GM21723 (cell line): ENCODE results near the gene P2RX4.
"Not testable (repeated sequence)": the region's sequence is repeated elsewhere in the genome, so short reads cannot be mapped to it uniquely, and the experiment has no call there.

Experiments used
- ATAC-seq: cut with Tn5 transposase; IDR thresholded peaks from one replicate; pipeline ENCODE4 v1.9.1; 2021; ENCODE audit warnings: mild to moderate bottlenecking, moderate library complexity; ENCODE audit not compliant: unreplicated experiment

P2RX4 gene

DNA sequence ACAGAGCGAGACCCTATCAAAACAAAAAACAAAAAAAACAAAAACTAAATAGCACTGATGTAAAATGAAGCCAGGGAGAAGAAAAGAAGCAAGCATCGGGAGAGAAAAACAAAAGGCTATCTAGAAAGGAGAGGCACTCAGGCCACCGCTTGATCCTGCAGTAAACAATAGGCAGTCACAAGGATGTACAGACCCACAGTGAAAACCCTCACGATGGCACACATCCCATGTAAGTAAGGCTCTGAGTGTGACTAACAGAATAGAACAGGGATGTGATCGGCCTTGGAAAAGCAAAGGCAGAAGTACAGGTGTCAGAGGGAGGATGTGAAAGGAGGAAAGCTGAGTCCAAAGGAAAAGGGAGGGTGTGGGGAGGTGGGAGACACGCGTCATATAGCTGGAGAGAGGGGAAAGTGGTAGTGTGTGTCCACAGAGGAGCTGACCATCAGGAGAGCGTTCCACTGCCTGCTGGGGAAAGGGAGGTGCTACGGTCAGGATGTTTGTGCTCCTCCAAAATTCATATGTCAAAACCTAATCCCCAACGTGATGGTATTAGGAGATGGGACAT is 55.1 kb downstream of the P2RX4 start:
- ATAC-seq, result no peak

DNA sequence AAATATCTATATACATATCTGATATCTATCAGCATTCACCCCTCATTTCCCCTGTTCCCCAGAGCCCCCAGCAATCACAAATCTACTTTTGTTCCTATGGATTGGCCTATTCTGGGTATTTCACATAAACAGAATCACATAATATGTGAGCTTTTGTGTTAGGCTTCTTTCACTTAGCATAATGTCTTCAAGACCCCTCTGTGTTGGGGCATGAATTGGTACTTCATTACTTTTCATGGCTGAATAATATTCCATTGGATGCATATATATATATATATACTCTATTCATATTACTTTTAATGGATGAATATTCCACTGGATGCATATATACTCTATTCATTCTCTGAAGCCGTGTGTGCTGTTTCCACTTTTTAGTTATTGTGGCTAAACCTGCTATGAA is 57.9 kb downstream of the P2RX4 start:
- no peak for ATAC-seq

DNA sequence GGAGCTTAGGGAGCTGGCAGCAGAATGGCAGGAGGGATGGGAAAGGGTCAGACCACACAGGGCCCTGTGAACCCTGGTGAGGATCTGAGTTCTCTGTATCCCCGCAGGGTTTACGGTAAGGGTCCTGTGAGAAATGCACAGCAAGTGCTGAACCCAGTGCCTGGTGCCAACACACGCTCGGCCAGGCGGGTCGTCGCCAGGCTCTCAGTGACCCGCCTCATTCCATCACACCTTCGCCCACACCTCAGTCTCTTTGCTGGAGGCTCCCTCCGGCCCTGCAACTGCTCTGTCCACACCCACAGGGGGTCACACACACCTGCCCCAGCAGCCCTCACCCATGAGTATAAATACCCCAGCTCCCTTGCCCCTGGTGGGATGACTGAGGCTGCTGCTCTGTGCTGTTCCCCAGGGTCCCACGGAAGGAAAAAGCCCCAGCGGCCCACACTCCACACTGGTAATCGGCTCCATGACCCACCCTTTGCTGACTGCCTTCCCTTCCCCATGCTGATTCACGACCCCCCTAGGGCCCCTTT is 63.5 kb downstream of the P2RX4 start:
- no peak for ATAC-seq

DNA sequence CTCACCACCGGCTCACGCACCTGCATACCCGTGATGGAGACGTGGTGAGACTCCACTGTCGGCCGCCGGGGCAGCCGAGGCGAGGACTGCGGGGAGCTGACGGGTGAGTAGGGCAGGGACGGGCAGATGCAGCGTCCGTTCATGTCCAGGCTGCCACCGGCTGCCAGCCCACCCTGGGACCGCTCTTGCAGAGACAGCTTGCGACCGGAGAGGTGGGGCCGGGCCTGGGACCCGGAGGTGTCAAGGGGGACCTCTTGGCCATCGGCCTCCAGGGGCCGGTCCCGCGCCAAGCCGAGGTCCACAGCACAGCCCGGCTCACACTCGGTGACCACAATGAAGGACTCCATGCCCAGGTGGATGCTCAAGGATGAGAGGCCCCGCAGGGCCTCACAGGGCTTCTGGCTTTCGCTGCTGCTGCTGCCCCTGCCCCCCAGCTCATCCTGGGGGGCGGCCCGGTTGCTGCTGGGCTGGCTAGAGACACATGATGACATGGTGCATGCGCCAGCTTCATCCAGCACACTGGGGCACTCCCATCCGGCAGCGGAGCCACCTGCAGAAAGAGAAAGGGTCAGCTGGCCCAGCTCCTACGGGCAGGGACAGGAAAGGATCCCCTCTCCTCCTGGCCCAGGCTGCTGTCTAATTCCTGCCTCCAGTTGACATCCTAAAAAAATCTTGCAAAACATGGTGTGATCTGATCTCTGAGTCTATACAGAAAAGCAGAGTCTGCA is 64.3 kb downstream of the P2RX4 start:
- ATAC-seq, result no peak

DNA sequence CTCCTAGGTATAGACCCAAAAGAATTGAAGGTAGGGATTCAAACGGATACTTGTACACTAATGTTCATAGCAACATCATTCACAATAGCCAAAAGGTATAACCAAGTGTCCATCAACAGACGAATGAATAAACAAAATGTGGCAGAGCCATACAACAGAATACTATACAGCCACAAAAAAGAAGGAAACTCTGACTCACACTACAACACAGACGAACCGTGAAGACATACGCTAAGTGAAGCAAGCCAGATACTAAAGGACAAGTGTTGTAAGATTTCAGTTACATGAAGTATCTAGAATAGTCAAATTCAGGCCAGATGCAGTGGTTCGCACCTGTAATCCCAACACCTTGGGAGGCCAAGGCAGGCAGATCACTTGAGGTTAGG is 67.4 kb downstream of the P2RX4 start:
- no peak for ATAC-seq

DNA sequence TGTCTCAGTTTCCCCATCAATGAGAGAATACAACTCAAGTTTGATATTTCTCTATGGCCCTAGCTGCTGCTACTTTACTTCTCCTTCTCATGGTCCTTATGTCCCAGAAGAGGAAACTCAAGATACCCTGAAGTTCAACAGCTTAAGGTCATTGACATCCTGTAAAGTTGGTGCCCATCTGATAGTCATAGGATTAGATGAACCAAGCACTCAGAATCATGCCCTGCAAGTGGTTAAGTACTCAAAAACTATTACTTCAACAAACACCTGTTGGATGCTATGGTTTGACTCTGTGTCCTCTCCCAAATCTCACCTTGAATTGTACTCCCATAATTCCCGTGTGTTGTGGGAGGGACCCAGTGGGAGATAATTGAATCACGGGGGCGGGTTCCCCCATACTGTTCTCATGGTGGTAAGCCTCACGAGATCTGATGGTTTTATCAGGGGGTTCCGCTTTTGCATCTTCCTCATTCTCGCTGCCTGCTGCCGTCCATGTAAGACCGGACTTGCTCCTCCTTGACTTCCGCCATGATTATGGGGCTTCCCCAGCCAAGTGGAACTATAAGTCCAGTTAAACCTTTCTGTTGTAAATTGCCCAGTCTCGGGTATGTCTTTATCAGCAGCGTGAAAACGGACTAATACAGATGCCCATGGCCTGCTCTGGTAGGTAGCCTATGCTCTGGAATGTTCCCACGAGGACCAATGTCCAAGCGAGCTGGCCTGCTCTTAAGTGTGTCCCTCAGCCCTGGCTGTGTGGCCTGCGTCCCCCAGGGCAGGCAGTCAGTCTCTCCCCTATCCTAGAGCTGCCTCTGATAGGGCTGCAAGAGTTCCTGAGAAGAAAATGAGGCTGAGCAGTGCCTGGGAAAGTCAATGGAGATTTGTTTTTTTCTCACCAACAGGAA is 68.5 kb downstream of the P2RX4 start:
- ATAC-seq, result no peak

DNA sequence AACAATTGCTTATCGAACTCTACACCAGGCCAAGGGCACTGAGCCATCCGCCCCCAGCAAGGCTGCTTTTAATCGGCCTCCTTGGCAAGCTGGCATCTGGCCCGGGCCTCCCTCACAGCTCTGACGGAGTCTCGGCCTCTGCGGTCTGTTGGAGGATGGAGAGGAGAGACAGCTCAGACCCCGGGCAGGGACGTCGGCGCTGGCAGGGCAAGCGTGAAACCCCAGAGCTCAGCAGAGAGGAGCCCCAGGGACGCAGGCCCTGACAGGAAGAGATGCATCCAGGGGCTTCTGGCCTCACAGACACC is 69.1 kb downstream of the P2RX4 start:
- ATAC-seq, result no peak

DNA sequence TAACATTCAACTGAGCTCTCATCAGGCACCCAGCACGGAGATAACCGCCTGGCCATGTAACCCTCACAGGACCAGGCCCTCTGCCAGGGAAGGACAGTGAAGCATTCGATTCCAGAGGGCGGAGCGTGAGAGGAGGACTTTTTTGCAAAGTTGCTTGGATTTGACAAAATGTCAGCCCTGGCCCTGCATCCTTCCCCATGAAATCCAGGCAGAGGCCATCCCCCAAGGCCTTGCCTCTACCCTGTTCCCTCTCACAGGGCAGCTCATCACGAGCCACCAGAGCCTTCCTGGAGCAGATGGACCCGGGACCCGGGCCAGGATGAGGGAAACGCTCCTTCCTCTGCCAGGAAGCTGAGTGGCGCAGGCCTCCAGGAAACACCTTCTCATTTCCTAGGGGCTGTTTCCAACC is 69.6 kb downstream of the P2RX4 start:
- no peak for ATAC-seq

DNA sequence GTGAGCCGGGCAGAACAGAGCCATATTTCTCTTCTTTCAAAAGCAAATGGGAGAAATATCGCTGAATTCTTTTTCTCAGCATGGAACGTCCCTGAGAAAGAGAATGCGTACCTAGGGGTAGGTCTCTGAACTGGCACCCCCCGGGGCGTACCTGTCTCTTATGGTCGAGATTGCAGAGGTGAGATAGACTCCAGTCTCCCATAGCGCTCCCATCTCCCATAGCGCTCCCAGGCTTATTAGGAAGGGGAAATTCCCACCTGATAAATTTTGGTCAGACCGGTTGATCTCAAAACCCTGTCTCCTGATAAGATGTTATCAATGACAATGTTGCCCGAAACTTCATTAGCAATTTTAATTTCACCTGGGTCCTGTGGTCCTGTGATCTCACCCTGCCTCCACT is 70.6 kb downstream of the P2RX4 start:
- not testable (repeated sequence) for ATAC-seq

DNA sequence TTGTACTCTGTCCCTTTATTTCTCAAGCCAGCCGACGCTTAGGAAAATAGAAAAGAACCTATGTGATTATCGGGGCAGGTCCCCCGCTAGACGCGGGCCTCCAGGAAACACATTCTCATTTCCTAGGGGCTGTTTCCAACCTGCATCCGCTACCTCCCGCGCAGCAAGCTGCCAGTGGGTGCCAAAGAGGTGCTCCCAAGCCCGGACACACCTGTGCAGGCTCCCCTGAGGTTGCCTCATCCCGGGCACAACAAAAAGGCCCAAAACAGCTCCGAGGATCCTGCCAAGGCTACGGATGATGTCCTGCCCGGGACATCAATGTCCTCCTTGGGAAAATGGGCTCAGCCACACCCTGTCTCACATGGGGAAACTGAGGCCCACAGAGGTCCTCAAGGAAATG is 71.2 kb downstream of the P2RX4 start:
- not testable (repeated sequence) for ATAC-seq

DNA sequence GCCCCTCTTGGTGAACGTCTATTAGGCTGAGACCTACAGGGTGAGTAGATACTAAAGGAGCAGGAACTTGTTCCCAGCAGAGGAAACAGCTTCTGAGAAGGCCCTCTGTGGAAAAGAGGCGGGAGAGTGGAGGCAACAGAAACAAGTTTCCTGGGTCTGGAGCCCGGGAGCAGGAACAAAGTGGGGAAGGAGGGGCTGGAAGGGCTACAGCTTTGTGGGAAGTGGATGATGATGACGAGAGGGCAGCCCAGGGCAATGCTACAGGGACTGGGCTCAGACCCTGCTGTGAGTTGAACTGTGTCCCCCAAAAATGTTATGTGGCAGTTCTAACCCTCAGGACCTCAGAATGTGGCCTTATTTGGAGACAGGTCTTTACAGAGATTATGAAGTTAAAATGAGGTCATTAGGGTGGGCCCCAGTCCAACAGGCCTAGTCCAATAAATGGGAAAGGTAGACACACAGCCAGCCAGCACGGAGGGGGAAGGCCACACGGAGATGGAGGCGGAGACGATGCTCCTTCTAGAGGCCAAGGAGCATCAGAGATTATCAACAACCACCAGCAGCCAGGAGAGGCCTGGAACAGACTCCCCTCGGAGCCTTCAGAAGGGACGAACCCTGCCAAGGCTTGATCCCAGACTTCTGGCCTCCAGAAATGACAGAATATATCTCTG is 72.3 kb downstream of the P2RX4 start:
- no peak for ATAC-seq

DNA sequence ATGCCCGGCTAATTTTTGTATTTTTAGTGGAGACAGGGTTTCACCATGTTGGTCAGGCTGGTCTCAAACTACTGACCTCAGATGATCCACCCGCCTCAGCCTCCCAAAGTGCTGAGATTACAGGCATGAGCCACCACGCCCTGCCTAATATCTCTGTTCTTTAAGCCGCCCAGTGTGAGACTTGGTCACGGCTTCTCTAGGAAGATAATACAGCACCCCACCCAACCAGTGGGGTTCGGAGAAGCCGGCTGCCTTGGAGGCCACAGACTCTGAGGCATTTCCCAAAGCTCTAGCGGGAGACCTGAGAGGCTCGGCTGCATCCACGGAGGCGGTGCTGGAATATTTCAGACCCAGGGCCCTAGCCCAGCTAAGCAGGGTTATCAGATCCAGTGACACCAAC is 73.0 kb downstream of the P2RX4 start:
- not testable (repeated sequence) for ATAC-seq

DNA sequence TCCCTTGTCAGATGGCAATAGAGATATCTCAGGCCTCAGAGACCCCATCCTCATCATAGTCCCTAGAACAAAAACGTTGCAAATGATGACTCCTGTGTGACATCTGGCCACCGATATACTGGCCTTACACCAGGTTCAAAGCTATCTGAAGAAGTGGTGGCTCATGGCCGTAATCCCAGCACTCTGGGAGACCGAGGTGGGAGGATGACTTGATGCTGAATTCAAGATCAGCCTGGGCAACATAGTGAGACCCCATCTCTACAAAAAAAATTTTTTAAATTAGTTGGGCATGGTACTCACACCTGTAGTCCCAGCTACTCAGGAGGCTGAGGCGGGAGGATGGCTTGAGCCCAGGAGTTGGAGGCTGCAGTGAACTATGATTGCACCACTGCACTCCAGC is 73.5 kb downstream of the P2RX4 start:
- ATAC-seq, result no peak
